GM18861 (cell line): ENCODE data around the gene RGL1.
A peak's percentile ranks its signal among the peaks of the same experiment; 100 is the strongest.
"Not testable (repeated sequence)": the region's sequence is repeated elsewhere in the genome, so short reads cannot be mapped to it uniquely, and the experiment has no call there.

Experiments used
- ATAC-seq: cut with Tn5 transposase; IDR thresholded peaks from one replicate; pipeline ENCODE4 v1.9.1; 2021; ENCODE audit not compliant: unreplicated experiment

RGL1 gene

DNA sequence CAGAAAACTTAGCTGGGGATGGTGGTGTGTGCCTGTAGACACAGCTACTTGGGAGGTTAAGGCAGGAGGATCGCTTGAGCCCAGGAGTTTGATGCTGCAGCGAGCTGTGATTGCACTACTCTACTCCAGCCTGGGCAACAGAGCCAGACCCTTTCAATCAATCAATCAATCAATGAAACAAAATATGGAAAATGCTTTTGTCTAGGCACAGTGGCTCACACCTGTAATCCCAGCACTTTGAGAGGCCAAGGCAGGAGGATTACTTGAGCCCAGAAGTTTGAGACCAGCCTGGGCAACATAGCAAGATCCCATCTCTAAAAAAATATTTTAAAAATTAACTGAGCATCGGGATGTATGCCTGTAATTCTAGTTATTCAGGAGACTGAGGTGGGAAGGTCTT is 19.0 kb upstream of the RGL1 start:
- ATAC-seq: not testable (repeated sequence)

DNA sequence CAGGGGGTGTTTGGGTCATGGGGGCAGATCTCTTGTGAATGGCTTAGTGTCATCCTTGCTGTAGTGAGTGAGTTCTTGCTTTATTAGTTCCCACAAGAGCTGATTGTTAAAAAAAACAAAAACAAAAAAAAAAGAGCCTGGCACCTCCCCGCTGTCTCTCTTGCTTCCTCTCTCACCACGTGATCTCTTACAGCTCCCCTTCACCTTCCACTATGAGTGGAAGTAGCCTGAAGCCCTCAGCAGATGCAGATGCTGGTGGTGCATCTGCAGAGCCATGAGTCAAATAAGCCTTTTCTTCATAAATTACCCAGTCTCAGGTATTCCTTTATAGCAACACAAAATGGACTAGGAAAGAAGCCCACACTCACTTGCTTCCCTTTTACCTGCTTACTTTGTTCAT is 17.2 kb upstream of the RGL1 start:
- no peak for ATAC-seq

GRCh38 chr1:183791319-183791718 is 13.6 kb upstream of the RGL1 start:
- ATAC-seq: no peak

GRCh38 chr1:183792300-183792699 is 12.6 kb upstream of the RGL1 start:
- ATAC-seq: no peak

- no peak for ATAC-seq
Observed at GRCh38 chr1:183794088-183794487, 10.8 kb upstream of the RGL1 start.

DNA sequence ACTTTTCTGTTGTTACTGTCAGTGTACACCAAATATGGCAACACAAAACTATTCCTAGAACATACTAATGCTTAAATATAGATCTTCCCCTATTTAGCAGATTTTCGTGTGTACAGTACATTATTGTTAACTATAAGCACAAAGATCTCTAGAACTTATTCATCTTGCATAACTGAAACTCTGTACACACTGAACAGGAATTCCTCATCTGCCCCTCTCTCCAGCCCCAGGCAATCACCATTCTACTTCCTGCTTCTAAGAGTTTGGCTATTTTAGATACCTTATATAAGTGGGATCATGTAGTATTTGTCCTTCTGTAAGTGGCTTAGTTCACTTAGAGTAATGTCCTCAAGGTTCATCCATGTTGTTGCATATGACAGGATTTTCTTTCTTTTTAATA is 4.5 kb upstream of the RGL1 start:
- no peak for ATAC-seq

GRCh38 chr1:183801649-183802048 is 3.3 kb upstream of the RGL1 start:
- ATAC-seq: no peak

DNA sequence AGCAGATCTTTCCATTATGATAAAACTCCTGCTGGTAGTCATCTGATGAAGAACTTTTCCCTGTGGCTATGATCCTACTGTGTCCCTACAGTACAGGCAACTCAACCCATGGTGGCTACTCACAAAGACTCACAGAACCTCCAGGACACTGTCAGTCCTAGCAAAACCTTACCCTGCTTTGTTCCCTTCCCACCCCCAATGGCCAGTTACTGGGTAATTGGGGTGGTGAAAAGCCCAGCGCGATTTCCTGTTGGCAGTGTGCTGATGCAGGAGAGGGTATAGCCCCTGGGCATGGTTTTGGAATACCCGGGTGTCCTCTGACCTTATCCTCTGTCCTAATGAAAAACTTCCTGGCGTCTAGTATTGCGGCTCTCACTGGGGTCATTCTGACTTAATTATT is 533 bp upstream of the RGL1 start:
- no peak for ATAC-seq

DNA sequence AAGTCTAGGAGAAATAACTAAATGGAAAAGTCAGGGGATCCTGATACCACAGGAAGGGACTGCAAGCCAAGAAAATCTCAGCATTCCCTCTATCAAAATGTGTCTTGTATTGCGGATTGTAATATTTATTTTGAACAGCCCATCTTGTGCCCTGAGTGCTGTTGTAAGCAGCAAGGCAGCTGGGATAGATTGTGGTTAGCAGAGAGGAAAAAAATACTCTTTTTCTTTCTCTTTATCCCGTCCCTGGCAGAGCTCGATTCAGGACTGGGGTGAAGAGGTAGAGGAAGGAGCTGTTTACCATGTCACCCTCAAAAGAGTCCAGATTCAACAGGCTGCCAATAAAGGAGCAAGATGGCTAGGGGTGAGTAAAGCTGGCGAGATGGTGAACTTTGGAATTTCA is 1.2 kb downstream of the RGL1 start:
- ATAC-seq: no peak

GRCh38 chr1:183806675-183807074 is 1.8 kb downstream of the RGL1 start:
- ATAC-seq: no peak

DNA sequence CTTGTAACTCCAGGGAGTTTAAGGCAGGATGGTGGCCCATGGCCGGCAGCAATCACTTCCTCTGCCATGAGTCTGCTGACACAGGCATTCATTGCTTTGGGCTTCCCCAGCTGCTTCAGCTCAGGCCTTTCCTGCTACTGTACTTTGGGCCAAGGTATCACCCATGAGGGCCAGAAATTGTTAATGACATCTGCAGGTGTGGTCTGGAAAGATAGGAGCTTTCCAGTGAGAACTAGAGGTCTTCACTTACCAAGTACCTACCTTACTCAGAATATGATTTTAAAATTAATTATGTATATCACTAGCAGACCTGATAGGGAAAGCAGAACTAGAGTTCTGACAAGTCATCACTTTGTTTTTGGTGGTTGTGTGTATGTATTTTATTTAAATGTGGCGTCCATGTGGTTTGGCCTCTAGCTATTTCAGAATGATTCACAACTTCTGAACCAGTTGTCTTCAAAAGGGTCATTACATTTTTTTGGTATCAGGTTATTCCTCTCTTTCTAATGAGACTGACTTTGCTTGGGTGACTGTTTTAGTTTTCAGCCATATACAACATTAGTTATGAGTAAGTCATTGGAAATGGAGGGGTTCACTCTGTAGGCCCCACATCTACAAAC is 2.7 kb downstream of the RGL1 start:
- peak; percentile 66 for ATAC-seq

DNA sequence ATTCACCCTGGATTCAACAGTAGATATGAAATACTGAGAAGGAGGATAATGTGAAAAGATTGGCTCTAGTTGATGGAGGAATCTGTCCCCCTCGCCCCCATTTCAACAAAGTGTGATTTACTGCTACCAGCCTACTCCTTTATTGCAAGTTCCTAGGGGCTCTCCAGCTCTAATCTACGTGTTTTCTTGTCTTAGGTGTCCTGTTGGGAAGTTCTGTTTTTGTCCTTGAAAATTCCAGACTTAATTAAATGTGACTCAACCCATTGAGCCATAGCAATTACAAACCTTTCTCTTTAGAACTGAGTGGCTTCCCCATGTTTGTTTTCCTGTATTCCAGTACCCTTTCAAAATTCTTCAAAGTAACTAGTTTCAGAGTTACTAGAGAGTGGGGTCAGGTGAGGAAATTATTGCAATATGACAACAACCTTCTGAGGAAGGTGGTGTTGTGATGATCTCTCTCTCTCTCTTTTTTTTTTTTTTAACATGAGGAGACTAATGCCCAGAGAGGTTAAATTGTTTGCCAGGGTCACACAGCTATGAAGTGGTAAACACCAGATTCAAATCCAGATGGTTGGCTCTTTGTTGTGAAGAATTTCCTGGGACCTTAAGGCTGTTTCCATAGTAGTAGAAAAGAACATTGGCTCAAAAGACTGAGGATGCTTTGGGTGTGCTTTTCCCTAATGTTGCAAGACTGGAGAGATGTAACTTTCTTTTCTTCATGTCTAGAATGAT is 3.5 kb downstream of the RGL1 start:
- no peak for ATAC-seq

- ATAC-seq: no peak
Observed at GRCh38 chr1:183810121-183810520, 5.2 kb downstream of the RGL1 start.

- no peak for ATAC-seq
Observed at GRCh38 chr1:183810756-183811544, 6.0 kb downstream of the RGL1 start.

GRCh38 chr1:183812128-183812527 is 7.2 kb downstream of the RGL1 start:
- ATAC-seq: no peak

DNA sequence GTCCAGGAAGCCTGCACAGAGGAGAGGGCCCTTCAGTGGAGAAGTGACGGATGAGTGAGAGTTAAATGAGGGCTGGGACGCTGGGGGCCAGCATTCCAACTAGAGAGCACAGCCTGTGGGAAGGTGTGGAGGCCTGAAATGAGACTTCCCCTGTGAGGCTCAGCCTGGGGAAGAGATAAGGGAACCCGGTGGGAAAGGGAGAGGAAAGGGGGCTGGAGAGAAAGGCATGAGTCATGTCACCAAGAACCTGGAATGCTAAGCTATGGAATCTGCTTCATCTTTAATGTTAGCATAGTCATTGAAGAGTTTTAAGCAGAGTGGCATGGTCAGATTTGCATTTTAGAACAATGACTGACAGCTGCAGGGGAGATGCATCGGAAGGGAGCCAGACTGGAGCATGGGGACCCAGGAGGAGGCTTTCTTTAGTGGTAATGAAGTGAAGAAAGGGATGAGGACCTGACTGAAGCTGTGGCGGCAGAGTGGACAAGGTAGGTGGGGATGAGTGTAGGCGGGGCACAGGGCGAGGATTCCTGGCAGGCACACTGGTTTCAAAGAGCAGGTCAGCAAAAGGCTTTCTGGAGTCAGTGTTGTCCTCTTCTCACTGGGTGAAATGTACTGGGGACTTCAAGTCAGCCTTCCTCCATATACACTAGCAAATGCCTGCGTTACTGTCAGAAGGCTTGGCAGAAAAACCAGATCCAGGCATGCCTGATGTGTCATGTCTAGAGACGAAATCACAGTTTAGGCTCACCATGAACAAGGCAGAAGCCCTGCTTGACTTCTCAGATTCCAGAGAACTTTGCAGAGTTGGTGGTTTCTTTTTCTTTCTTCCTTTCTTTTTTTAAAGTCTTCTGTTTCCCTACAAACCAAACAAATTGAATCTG is 8.0 kb downstream of the RGL1 start:
- no peak for ATAC-seq

DNA sequence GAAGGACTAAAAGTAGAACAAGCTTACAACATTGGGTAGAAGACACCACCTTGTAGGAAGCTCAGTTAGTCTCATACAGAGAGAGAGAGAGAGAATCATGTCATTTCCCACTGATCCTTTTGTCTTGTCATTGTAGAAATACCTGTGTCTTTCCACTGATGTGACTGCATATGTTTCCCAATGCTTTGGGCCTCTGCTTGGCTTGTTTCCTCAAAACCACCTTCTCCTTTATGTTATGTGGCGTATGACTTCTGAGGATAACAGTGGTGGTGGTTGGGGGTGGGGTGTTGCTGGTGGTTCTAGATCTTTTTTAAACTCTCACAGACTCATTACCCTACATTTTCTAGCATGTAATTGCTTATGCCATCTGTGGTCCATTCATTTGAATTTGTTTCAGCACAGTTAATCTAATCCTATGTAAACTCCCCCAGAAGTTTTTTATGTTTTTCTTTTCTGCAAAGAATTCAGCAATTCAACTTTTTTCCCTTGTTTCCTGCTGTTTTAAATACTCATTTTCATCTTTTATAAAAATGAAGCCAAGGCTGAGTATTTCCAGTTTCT is 9.3 kb downstream of the RGL1 start:
- ATAC-seq: no peak

GRCh38 chr1:183816110-183816509 is 11.2 kb downstream of the RGL1 start:
- no peak for ATAC-seq

- no peak for ATAC-seq
Observed at GRCh38 chr1:183817576-183818288, 12.8 kb downstream of the RGL1 start.

- no peak for ATAC-seq
Observed at GRCh38 chr1:183819059-183819458, 14.1 kb downstream of the RGL1 start.
